ENCODE measurements around the gene CCDC120. TPM values are rescaled to one million over a fixed set of nuclear protein-coding genes. Genes with fewer than 3 reads are reported as not detected.

Gene CCDC120
- total and polyA plus RNA-seq, 9 of the 15 experiments (the other 6 are each of a cell fraction or from before 2014, with no cell fraction given), result 0.13 to 3.6 (median 0.54) TPM

DNA sequence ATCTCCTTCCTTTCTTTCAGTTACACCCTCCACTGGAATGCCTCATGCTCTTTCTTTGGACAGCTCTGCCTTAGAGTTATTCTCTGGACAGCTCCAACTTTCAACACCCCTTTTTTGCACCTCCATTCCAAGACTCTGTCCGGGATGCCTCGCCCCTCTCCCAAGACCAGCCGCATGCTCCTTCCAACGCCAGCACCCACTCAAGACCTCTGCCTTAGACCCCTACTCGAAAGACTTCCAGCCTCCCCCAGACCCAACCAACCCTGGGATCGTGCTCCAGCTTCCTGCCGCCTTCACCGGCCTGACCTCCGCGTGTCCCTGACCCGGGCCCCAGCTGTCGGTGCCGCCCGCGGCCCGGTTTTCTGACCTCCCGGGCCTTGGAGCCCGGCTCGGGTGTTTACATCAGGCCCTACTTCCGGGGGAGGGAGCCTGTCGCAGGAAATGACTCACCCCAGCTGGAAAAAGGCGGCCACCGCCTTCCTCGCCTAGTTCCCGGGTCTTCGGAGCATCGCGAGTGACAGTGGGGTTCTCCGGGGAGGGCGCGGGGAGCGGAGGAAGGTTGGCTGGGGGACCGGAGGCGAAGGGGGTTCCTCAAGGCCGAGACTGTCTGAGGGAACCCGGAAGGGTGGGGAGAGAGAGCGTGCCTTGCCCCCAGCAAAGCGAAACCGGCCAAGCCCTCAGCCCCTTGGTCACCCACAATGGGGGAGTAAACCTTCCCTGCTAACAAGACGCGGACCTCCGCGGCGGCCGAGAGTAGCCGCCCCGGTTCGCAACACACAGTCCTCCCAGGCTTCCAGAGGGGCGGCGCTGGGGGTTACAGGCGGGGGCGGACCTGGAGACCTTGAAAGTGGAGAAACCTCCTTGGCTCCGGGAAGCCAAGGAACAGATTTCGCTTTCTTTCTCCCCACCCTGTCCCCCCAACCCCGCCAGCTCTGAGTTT, 21.0 kb downstream of the CCDC120 start, which contains the start of gene WDR45 (continued):
- peak; percentile 19; the same call in 1 of the 2 replicates for TF ChIP-seq SAFB (IDR thresholded peaks at IDR 0.05; ENCODE audit: borderline replicate concordance, low read depth, low read length)
- TF ChIP-seq, protein P1, sequence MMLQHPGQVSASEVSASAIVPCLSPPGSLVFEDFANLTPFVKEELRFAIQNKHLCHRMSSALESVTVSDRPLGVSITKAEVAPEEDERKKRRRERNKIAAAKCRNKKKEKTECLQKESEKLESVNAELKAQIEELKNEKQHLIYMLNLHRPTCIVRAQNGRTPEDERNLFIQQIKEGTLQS (IDR thresholded peaks at IDR 0.05), result peak; percentile 98
- TF ChIP-seq, protein P1 (CRISPR knock-in tag; conservative IDR thresholded peaks at IDR 0.05), result peak; percentile 98

DNA sequence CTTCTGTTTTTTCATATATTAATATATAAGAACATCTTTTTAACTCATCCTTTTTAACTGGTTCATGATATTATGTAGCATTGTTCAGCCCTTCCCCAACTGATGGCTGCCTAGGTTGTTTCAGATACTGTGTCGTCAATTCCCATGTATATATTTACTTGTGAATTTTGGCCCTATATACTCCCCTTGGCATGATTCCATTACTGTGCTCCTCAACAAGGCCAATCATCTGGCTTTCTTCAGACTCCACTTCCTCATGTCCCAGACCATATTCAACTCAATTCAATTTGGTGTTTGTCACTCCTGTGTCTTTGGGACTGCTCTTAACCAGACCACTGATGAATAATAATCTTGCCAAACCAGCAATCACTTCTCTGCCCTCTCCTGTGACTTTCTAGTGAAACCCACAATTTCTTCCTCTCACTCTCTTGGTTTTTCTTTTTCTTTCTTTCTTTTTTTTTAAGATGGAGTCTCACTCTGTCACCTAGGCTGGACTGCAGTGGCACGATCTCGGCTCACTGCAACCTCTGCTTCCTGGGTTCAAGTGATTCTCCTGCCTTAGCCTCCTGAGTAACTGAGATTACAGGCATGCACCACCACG, 23.6 kb downstream of the CCDC120 start:
- no peaks in the 10 kb centered on the region for H3K9me3 ChIP-seq (replicated peaks; ENCODE audit: control insufficient read depth, insufficient read depth, low read depth, low read length)
- peaks cover 13% of the 10 kb centered on the region for H3K79me2 ChIP-seq (ENCODE audit: control insufficient read depth, insufficient read depth, low read length)
- WGBS (ENCODE audit: insufficient coverage, low coverage, missing lambda C conversion rate), result 47% methylated on average over 3 of the region's 4 CpGs
- no peak for ATAC-seq
- peaks cover 5 to 17% of the 10 kb centered on the region in 2 experiments; a peak in 3 of 5 replicates for H3K4me1 ChIP-seq (replicated peaks in 1 of 2; ENCODE audit: control insufficient read depth in 2 of 2, insufficient read depth in 2 of 2, low read length in 2 of 2)
- CTCF ChIA-PET (ENCODE audit: low intra/inter-chr PET ratio), result no interaction called here
- no peak overlapping the region for H3K4me3 ChIP-seq
- TF ChIP-seq SPI1 (IDR thresholded peaks at IDR 0.05; ENCODE audit: borderline replicate concordance, low read depth, low read length) (peak; percentile 44; the same call in 1 of the 2 replicates), CBFA2T3 (IDR thresholded peaks at IDR 0.05) (peak; percentile 50), ZBTB8A (IDR thresholded peaks at IDR 0.05; ENCODE audit: partially characterized antibody) (no peak)
- DNase-seq (ENCODE audit: extremely low read depth in 1 of 4, low spot score in 3 of 4), result peak in 1 of 4 experiments; percentile 3
- intact Hi-C loops (cut with micrococcal nuclease), result no loop called here
- no peak overlapping the region for H3K4me2 ChIP-seq (ENCODE audit: insufficient read depth, low read length)
- BruUV-seq (replicated peaks), result no TSS peak
- no peaks in the 10 kb centered on the region for H3K27me3 ChIP-seq (ENCODE audit: control insufficient read depth in 2 of 2, insufficient read depth in 2 of 2, low read length in 2 of 2)
- peaks cover 5% of the 10 kb centered on the region; the same call in 2 of the 3 replicates for H3K36me3 ChIP-seq (ENCODE audit: control insufficient read depth, insufficient read depth, low read length)
- POLR2A ChIA-PET, result no interaction called here
- in situ Hi-C loops (cut with MboI), result no loop called here
- no peaks in the 10 kb centered on the region for H4K20me1 ChIP-seq (replicated peaks; ENCODE audit: control insufficient read depth, insufficient read depth, low read length)
- H3K9ac ChIP-seq (ENCODE audit: insufficient read depth in 1 of 2, low read depth in 2 of 2, low read length in 2 of 2), result no peak overlapping the region
- H3K27ac ChIP-seq (ENCODE audit: extremely low read depth, low read depth, low read length), result no peak overlapping the region
- H2AFZ ChIP-seq (ENCODE audit: low read depth, low read length), result no peak overlapping the region
- no peaks in the 10 kb centered on the region for H3K9me1 ChIP-seq (ENCODE audit: control insufficient read depth, insufficient read depth, low read length)
- FAIRE-seq, result no peak
